Renal cortical epithelial cell (primary cell): Measurements from ENCODE around the gene ITGA2. TPM values are rescaled to one million over a fixed set of nuclear protein-coding genes. Genes with fewer than 3 reads are reported as not detected.
A peak's percentile ranks its signal among the peaks of the same experiment; 100 is the strongest.

Experiments used
- DNase-seq: peaks from one replicate; pipeline ENCODE4 v3.0.0-alpha.2; 2011; ENCODE audit warnings: low read depth
- total RNA-seq: library from RNA; depleted of rRNA; stranded (reverse); fragments of >200 nt; gene quantifications from 2 replicates; pipeline ENCODE4 v1.2.3, GENCODE V29; 2014

The ITGA2 gene
- total RNA-seq, 1 donor from 2014 or later: 21.3 TPM

GRCh38 chr5:53055365-53055764 is 66.2 kb downstream of the ITGA2 start:
- no peak for DNase-seq

DNA sequence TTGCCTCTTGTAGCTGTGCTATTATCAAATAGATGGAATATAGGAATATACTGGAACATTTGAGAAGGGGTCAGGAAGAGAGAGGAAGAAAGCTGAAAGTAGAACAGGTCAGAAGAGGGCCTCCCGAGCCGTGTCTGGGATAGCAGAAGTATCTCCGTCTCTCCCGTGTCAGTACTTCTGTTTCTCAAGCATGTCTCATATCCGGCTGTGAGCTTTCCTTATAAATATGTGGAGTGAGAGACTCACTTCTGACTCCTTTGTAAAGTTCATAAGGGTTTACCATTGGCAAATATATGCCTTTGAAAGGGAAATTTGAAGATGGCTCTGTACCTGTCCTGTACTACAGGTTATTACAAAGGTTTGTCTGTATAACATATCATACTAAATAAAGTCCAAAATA is 70.1 kb downstream of the ITGA2 start:
- DNase-seq: no peak

DNA sequence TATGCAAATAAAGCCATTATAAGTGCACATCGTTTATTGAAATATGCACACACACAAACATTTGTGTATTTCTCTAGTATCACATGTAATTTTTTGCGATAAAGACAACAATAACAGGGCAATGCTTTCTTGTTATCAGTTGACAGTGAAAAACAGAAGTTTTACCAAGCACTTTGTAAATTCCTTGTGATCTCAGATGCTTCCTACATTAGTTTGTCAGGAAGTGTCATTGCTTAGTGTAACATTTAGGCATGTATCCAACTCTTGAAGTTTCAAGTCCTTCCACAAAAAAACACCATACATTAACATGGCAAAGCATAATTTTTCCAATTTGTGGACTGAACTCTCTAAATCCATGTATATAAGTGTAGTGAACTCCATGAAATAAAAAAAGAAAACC is 74.0 kb downstream of the ITGA2 start:
- no peak for DNase-seq

DNA sequence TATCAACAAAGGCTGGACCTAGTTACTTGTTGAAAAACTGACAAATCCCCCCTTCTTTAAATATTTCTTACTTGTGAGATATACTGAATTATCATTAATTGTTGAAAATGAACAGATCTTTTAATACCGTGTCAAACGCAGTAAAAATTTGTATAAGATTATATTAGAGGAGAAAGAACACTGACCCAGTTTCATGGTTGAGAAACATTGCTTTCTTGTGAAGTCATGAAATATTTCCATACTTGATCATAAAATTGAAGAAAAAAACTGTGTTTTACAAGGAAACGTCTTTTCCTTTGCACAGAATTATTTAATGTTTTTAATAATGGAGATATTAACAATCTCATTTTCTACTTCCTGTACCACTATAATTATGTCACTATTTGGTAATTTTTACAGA is 74.6 kb downstream of the ITGA2 start:
- DNase-seq: no peak

- no peak for DNase-seq
These were observed 76.9 kb downstream of the ITGA2 start for GRCh38 chr5:53066088-53066487.

- no peak for DNase-seq
These were observed 78.5 kb downstream of the ITGA2 start for GRCh38 chr5:53067641-53068040.

GRCh38 chr5:53068291-53068836 is 79.2 kb downstream of the ITGA2 start:
- no peak for DNase-seq

GRCh38 chr5:53069626-53070025 is 80.5 kb downstream of the ITGA2 start:
- DNase-seq: peak; percentile 34

DNA sequence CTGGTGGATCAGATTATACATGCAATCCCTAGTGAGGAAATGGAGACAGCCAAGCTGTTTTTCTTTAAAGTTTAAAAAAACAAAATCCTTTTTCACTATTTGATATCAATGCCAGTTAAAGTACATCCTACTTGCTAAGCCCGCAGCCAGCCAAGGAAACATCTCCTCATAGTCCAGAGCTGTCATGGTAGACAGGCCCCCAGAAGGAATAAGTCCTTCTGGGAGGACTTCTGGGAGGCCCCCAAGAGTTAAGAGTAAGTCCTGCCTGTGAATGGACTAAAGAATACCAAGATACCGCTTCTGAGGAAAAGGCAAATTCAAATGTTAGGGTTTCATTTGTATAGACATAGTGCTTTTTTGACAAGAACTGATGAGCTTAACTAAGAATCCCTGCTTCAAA is 82.1 kb downstream of the ITGA2 start:
- DNase-seq: no peak

DNA sequence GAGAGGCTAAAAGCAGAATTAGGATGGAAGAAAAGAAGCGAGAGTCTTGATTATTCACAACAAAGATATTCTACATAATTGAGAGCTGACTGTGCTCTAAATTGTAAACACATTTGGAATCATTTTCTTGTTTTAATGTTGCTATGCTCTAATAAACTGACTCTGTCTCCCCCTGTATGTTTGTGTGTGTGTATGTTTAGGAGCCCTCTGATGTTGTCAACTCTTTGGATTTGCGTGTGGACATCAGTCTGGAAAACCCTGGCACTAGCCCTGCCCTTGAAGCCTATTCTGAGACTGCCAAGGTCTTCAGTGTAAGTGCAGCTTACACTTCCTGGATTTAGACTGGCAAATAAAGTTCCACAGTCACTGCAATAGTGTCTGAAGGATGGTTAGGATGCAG is 82.6 kb downstream of the ITGA2 start:
- DNase-seq: no peak

DNA sequence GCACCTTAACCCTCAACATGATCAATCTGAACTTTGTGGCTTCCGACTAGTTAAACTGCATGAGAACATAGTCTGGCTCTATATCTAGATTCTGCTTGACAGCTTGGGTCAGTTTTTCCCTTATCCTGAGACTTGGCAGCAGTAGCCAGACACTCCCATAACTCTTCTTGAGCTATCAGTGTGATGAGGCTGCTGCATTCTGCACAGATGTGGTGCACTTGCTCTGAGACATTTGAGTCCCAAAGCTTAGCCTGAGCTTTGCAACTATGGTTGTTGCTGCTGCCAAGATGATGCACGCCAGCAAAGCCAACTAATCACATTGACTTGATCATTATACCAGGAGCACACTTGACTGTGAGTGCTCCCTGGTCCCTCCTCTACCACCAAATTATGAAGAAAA is 84.2 kb downstream of the ITGA2 start:
- no peak for DNase-seq

DNA sequence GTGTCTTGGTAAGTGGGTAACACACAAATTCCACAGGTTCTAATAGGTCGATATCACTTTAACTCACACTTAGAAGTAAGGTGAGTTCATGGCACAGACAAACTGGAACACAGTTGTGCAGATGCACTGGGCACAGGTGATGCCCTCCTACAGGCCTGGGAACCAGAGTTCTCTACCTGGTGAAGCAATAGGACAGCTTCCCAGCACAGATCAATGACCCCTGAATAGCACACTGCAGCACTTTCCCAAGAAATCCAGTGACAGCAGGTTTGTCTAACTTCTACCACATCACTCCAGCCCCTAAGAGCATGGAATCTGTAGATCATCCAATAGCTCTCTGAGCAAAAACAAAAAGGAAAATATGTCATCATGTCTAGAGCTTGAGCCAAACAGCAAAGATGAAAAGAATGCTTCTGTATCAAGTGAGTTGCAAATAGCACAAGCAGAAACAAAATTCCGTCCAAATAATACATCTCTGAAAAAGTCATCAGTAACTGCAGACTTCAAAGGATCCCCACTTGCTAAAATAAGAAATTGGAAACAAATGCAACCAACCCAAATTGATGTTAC is 86.9 kb downstream of the ITGA2 start:
- DNase-seq: no peak

DNA sequence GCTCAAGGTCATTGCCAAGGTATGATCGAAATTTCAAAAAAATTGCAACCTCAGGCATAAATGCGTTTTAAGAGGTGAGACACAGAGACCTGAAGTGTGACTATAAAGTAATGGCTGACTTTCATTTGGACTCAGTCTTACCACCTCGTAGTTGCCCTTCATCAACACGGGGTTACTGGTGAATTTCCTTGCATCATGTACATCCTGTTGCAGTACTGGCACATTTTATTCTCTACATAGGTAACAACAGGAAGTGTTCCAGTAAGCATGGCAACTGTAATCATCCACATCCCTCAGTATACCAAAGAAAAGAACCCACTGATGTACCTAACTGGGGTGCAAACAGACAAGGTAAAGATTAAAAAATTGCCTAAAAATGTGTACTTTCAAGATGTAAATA is 91.1 kb downstream of the ITGA2 start:
- DNase-seq: no peak

- no peak for DNase-seq
These were observed 94.8 kb downstream of the ITGA2 start for GRCh38 chr5:53083927-53084326.

GRCh38 chr5:53084546-53085255 is 95.5 kb downstream of the ITGA2 start:
- no peak for DNase-seq

DNA sequence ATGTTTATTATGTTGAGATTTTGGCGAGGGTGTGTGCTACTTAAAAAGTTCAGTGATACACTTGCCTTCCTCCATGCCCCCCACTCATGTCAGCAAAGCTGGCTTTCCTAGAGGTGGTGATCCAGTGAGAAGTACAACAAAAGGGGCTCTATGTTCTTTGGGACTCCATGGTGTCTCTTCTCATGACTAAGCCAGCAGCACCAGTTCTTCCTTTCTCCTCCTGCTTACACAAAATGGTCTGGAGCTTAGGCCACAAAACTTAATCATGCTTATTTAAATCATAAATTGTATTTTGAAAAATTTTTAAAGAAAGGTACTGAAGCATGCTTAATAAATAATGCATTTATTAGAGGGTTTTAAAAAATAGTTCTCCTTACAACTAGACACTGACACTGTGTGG is 98.0 kb downstream of the ITGA2 start:
- no peak for DNase-seq

- no peak for DNase-seq
These were observed 98.5 kb downstream of the ITGA2 start for GRCh38 chr5:53087621-53088121.

- DNase-seq: no peak
These were observed 100.4 kb downstream of the ITGA2 start for GRCh38 chr5:53089481-53089991.

DNA sequence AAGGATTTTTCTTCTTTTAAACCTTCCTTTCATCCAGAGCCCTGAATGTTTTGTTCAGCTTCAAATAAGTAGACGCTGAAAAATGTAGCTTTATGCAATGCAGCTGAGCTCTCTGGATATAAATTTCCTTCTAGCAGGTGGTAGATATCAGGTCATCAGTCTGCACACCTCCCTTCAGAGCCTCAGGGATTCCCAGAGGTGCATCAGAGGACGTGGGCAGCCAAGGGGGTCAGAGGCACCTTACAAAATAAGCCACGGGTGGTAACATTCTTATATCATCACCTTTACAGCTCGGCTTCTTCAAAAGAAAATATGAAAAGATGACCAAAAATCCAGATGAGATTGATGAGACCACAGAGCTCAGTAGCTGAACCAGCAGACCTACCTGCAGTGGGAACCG is 101.1 kb downstream of the ITGA2 start:
- DNase-seq: no peak

- DNase-seq: peak; percentile 77
These were observed 102.1 kb downstream of the ITGA2 start for GRCh38 chr5:53091289-53091688.

DNA sequence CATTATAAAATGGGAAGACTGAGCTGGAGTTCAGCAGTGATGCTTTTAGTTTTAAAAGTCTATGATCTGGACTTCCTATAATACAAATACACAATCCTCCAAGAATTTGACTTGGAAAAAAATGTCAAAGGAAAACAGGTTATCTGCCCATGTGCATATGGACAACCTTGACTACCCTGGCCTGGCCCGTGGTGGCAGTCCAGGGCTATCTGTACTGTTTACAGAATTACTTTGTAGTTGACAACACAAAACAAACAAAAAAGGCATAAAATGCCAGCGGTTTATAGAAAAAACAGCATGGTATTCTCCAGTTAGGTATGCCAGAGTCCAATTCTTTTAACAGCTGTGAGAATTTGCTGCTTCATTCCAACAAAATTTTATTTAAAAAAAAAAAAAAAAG is 103.1 kb downstream of the ITGA2 start:
- no peak for DNase-seq

GRCh38 chr5:53095217-53095616 is 106.1 kb downstream of the ITGA2 start:
- no peak for DNase-seq

DNA sequence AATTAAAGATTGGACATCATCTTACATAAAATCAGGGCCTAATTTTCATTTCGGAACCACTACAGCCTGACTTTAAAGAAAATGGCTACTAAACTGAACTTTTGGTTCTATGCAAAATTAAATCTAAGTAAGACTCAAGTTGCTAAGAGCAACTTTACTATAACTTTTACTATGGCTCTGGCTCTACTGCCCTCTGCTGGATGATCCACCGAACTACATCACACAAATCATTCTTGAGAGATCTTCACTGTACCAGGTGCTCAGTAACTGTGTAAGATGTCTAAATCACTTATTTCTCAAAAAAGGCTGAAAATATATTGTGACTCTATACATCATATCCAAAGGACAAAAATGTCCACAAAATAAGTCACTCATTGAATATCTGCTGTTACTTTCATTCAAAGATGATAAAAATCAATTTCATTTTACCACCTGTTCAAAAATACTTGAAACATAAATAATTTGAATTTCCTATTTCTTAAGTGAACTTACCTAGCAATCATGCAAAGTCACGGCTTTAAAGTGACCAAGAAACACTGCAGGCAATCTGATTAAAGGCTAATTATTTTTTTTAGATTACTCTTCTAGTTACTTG is 106.9 kb downstream of the ITGA2 start:
- peak; percentile 64 for DNase-seq
